Measurements from ENCODE around the gene ZDHHC18. TPM values are rescaled to one million over a fixed set of nuclear protein-coding genes. Genes with fewer than 3 reads are reported as not detected.

The ZDHHC18 gene
- total RNA-seq, 1 experiment from 2014 or later: 33.1 TPM

- TF ChIP-seq, protein P1, sequence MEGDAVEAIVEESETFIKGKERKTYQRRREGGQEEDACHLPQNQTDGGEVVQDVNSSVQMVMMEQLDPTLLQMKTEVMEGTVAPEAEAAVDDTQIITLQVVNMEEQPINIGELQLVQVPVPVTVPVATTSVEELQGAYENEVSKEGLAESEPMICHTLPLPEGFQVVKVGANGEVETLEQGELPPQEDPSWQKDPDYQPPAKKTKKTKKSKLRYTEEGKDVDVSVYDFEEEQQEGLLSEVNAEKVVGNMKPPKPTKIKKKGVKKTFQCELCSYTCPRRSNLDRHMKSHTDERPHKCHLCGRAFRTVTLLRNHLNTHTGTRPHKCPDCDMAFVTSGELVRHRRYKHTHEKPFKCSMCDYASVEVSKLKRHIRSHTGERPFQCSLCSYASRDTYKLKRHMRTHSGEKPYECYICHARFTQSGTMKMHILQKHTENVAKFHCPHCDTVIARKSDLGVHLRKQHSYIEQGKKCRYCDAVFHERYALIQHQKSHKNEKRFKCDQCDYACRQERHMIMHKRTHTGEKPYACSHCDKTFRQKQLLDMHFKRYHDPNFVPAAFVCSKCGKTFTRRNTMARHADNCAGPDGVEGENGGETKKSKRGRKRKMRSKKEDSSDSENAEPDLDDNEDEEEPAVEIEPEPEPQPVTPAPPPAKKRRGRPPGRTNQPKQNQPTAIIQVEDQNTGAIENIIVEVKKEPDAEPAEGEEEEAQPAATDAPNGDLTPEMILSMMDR (conservative IDR thresholded peaks at IDR 0.05): no peak
- no peak overlapping the region for H3K4me3 Mint-ChIP-seq
- Histone ChIP-seq H2AFZ (ENCODE audit: low read length) (no peak overlapping the region), H3K79me1 (ENCODE audit: insufficient read depth, low read depth, low read length, poor library complexity, severe bottlenecking) (no peaks in the 10 kb centered on the region), H4K20me1 (ENCODE audit: control insufficient read depth, insufficient read depth, insufficient read length) (no peaks in the 10 kb centered on the region), H3K23me2 (ENCODE audit: insufficient read length, low read depth, low read length, poor library complexity, severe bottlenecking) (peaks cover 10% of the 10 kb centered on the region), H3K79me2 (ENCODE audit: insufficient read depth, low read length) (no peaks in the 10 kb centered on the region; the same call in 1 of the 2 replicates), H2BK12ac (ENCODE audit: insufficient read length, low read depth, low read length) (no peak overlapping the region), H2BK120ac (ENCODE audit: low read depth, low read length, poor library complexity, severe bottlenecking) (no peak overlapping the region), H3K4me2 (ENCODE audit: insufficient read depth, insufficient read length, low read length) (no peak overlapping the region), H3K9ac (ENCODE audit: extremely low read depth, insufficient read length, low read length) (no peak overlapping the region), H3K4ac (ENCODE audit: low read depth, low read length) (no peak overlapping the region), H3K18ac (ENCODE audit: insufficient read length, low read depth, low read length) (no peak overlapping the region), H2BK5ac (ENCODE audit: insufficient read length, low read length) (no peak overlapping the region), H3K14ac (ENCODE audit: insufficient read depth, low read length) (no peak overlapping the region), H4K91ac (ENCODE audit: insufficient read length, low read depth, low read length) (no peak overlapping the region), H3T11ph (ENCODE audit: low read length) (no peak overlapping the region), H2AK5ac (ENCODE audit: insufficient read length, low read length) (no peak overlapping the region), H3K27ac (ENCODE audit: insufficient read length, low read depth, low read length) (no peak overlapping the region), H2BK20ac (ENCODE audit: low read depth, low read length, poor library complexity, severe bottlenecking) (no peak overlapping the region), H3K9me3 (ENCODE audit: control insufficient read depth, low read depth, low read length) (no peaks in the 10 kb centered on the region), H3K23ac (ENCODE audit: insufficient read length, low read depth, low read length) (no peak overlapping the region), H3K27me3 (ENCODE audit: insufficient read depth, low read length) (no peaks in the 10 kb centered on the region), H3K56ac (ENCODE audit: insufficient read length, low read depth, low read length) (no peak overlapping the region), H4K8ac (replicated peaks; ENCODE audit: insufficient read length, low read depth, low read length) (no peak overlapping the region), H3K4me1 (ENCODE audit: insufficient read depth, low read length) (peaks cover 5% of the 10 kb centered on the region; the same call in 1 of the 2 replicates), H4K5ac (ENCODE audit: insufficient read length, low read depth, low read length) (no peak overlapping the region), H2BK15ac (ENCODE audit: low read depth, low read length) (no peak overlapping the region)
- H3K9me3 Mint-ChIP-seq: no peaks in the 10 kb centered on the region
- no peak overlapping the region for H3K27ac Mint-ChIP-seq
- H3K36me3 Mint-ChIP-seq (ENCODE audit: insufficient read depth in 1 of 3, low read depth in 3 of 3): peaks cover 4 to 30% (median 24%) of the 10 kb centered on the region in 3 experiments; a peak in 6 of 7 replicates
- H3K4me1 Mint-ChIP-seq: peaks cover 52 to 59% of the 10 kb centered on the region in 2 experiments
- no peaks in the 10 kb centered on the region; the same call in 1 of the 2 replicates for H3K27me3 Mint-ChIP-seq (ENCODE audit: low read depth)
- DNase-seq: no peak
- no CpG with 5 or more reads among the region's 1 CpG for WGBS (ENCODE audit: extremely low coverage, insufficient read length, low lambda C conversion rate)
These were observed 41.6 kb upstream of the ZDHHC18 start for GRCh38 chr1:26784886-26785285.
